A673 (cell line): ENCODE results near the gene TMEM258.

Source experiments
- EZH2 ChIP-seq: fragments of 200-600 bp; sonication (generic); IDR thresholded peaks from 2 replicates; pipeline ENCODE4 v1.6.1; 2017; ENCODE audit warnings: borderline replicate concordance, low read depth, mild to moderate bottlenecking, mixed read lengths, antibody characterized with exemption, low read length; ENCODE audit not compliant: poor library complexity, severe bottlenecking
- TF ChIP-seq, protein P1 (sequence below): fragments of 300-800, 200-600 bp; sonication (generic); conservative IDR thresholded peaks from 2 replicates; pipeline ENCODE4 v1.5.1; 2017; ENCODE audit warnings: low read depth, mild to moderate bottlenecking, antibody characterized with exemption, low read length, moderate library complexity, mixed read lengths

DNA sequence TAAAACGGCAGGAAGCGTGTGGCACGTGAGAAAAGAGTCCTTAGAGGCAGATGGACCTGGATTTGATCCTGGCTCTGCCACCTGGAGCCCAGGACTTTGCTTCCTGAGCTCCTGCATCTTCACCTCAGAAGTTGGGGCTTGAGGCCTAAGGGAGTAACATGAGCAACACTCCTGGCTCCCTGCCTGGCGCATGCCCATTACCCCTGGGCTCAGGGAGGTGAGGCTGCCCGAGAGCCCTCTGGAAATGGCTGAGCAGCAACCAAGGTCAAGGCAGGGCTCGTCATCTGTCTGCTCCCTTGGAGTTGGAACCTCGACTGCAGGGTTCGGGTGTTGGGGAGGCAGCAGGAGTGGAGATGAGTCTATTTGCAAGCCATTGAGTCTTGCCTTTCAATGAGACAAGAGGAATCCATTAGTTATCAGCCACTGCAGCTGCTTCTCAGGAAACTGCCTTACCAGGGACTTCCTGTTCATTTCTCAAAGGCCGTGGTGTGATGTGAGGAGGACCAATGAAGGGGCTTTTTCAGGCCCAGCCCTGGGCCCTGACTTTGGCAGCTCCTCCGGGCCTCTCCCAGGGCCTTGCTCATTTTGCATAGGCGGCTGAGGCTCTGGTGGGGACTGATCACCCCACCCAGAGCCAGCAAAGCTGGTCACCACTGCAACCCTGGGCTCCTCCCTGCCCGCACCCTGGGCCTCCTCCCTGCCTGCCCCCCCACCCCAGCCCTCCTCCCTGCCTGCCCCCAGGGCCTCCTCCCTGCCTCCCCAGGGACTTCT is 42.1 kb upstream of the TMEM258 start:
- TF ChIP-seq, protein P1, sequence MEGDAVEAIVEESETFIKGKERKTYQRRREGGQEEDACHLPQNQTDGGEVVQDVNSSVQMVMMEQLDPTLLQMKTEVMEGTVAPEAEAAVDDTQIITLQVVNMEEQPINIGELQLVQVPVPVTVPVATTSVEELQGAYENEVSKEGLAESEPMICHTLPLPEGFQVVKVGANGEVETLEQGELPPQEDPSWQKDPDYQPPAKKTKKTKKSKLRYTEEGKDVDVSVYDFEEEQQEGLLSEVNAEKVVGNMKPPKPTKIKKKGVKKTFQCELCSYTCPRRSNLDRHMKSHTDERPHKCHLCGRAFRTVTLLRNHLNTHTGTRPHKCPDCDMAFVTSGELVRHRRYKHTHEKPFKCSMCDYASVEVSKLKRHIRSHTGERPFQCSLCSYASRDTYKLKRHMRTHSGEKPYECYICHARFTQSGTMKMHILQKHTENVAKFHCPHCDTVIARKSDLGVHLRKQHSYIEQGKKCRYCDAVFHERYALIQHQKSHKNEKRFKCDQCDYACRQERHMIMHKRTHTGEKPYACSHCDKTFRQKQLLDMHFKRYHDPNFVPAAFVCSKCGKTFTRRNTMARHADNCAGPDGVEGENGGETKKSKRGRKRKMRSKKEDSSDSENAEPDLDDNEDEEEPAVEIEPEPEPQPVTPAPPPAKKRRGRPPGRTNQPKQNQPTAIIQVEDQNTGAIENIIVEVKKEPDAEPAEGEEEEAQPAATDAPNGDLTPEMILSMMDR = no peak
- TF ChIP-seq EZH2 = no peak
